CD4-positive, CD25-positive, alpha-beta regulatory T cell (primary cell): ENCODE measurements around the gene PSG2. TPM values are rescaled to one million over a fixed set of nuclear protein-coding genes. Genes with fewer than 3 reads are reported as not detected.
"Not testable (repeated sequence)": the region's sequence is repeated elsewhere in the genome, so short reads cannot be mapped to it uniquely, and the experiment has no call there.

Experiments
- ATAC-seq, 2 donors: fragments of 150-1000 bp; cut with Tn5 transposase; one replicate each; pipeline ENCODE4 v1.10.0; 2021; ENCODE audit warnings: low read depth in 2 of 2, moderate number of reproducible peaks in 2 of 2, moderate library complexity in 1 of 2
- DNase-seq, 3 donors: peaks; one replicate each; pipeline versions ENCODE4 v3.0.0 to v3.0.0-alpha.2; 2012 to 2022; ENCODE audit warnings: mixed read lengths in 1 of 3
- H3K27ac ChIP-seq: one replicate; pipeline ENCODE4 v1.7.0; 2013; ENCODE audit warnings: mild to moderate bottlenecking, low read length; ENCODE audit not compliant: insufficient read depth, poor library complexity, severe bottlenecking
- H3K27me3 ChIP-seq: one replicate; pipeline ENCODE4 v1.7.0; 2013; ENCODE audit warnings: low read length; ENCODE audit not compliant: control insufficient read depth, insufficient read depth
- H3K36me3 ChIP-seq: one replicate; pipeline ENCODE4 v1.7.0; 2013; ENCODE audit warnings: mild to moderate bottlenecking, low read length, moderate library complexity; ENCODE audit not compliant: control insufficient read depth, insufficient read depth
- H3K4me1 ChIP-seq: 2 replicates; pipeline ENCODE4 v1.7.0; 2013; ENCODE audit warnings: mild to moderate bottlenecking, low read length; ENCODE audit not compliant: insufficient read depth, control insufficient read depth, poor library complexity, severe bottlenecking
- H3K4me3 ChIP-seq: one replicate; pipeline ENCODE4 v1.7.0; 2013; ENCODE audit warnings: low read depth, mild to moderate bottlenecking, low read length, moderate library complexity
- H3K9me3 ChIP-seq, 2 experiments: 1 replicate in 1 of 2; 2 replicates in 1 of 2; pipeline ENCODE4 v1.7.0; 2013; ENCODE audit warnings: low read length in 2 of 2, mild to moderate bottlenecking in 1 of 2, moderate library complexity in 1 of 2; ENCODE audit not compliant: control insufficient read depth in 2 of 2
- H3K27ac Mint-ChIP-seq, 3 donors: one replicate each; pipeline ENCODE4 v1.8.0; 2020 to 2022; ENCODE audit warnings: mild to moderate bottlenecking in 3 of 3, mixed read lengths in 3 of 3, moderate library complexity in 2 of 3
- H3K27me3 Mint-ChIP-seq: one replicate; pipeline ENCODE4 v1.8.0; 2022; ENCODE audit warnings: mild to moderate bottlenecking, mixed read lengths
- H3K36me3 Mint-ChIP-seq: one replicate; pipeline ENCODE4 v1.8.0; 2020; ENCODE audit warnings: mixed read lengths
- H3K4me1 Mint-ChIP-seq, 4 donors: one replicate each; pipeline ENCODE4 v1.8.0; 2020 to 2022; ENCODE audit warnings: mixed read lengths in 4 of 4, mild to moderate bottlenecking in 1 of 4
- H3K4me3 Mint-ChIP-seq, 4 donors: one replicate each; pipeline ENCODE4 v1.8.0; 2020 to 2022; ENCODE audit warnings: mild to moderate bottlenecking in 4 of 4, mixed read lengths in 4 of 4, moderate library complexity in 3 of 4
- H3K9me3 Mint-ChIP-seq, 7 donors: one replicate each; pipeline ENCODE4 v1.8.0; 2020 to 2022; ENCODE audit warnings: mixed read lengths in 7 of 7, mild to moderate bottlenecking in 3 of 7, moderate library complexity in 2 of 7
- polyA plus RNA-seq, 4 donors: library from polyadenylated mRNA; unstranded; fragments of 300-500 nt; fragmentation: Illumina TruSeq; gene quantifications; one replicate each; pipeline ENCODE4 v1.2.3, GENCODE V29; 2021
- total RNA-seq: library from RNA; stranded (reverse); gene quantifications from one replicate; pipeline ENCODE4 v1.2.3, GENCODE V29; 2022

Gene PSG2
- total and polyA plus RNA-seq, 5 donors from 2014 or later, result 0.27 TPM; not detected in 4

DNA sequence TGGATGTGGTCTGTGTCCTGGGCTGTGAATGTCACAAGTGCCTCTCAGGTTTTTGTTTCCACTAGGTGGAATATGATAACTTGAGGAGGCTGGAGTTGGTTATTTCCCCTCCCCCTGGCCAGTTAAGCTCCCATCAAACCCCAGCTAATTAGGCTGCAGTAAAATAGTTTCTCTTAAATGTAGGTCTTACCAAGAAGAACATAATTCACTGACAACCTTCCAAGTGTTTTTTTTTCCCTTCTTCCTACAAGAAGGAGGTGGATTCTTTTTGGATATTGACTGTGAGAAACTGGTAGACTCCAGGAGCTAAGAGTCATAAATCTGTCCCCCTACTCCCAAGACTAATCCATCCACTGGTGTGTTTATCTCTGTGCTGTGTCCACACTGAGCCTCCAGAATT, 15.9 kb upstream of the PSG2 start:
- H3K36me3 ChIP-seq, H3K27me3 ChIP-seq, DNase-seq, H3K4me3 ChIP-seq, H3K36me3 Mint-ChIP-seq, H3K4me1 ChIP-seq, ATAC-seq, H3K4me3 Mint-ChIP-seq, H3K27ac Mint-ChIP-seq, H3K9me3 ChIP-seq, H3K4me1 Mint-ChIP-seq, H3K27ac ChIP-seq: not testable (repeated sequence)
- H3K9me3 Mint-ChIP-seq, result peaks cover 0 to 13% (median 4%) of the 10 kb centered on the region in 7 donors
- peaks cover 13% of the 10 kb centered on the region for H3K27me3 Mint-ChIP-seq

DNA sequence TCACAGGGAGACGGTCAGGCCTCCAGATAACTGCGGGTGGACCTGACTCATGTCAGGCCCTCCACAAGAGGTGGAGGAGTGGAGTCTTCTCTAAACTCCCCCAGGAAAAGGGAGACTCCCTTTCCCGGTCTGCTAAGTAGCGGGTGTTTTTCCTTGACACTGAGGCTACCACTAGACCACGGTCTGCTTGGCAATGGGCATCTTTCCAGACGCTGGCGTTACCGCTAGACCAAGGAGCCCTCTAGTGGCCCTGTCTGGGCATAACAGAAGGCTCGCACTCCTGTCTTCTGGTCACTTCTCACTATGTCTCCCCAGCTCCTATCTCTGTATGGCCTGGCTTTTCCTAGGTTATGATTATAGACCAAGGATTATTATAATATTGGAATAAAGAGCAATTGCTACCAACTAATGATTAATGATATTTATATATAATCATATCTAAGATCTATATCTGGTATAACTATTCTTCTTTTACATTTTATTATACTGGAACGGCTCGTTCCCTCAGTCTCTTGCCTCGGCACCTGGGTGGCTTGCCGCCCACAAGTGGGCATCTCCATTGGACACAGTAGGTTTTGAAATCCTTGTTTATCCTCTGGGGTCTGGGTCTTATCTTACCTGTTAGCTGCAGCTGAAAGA, 5.3 kb upstream of the PSG2 start:
- peak overlapping the region in 1 of 3 donors; percentile 41 for H3K27ac Mint-ChIP-seq
- H3K27me3 Mint-ChIP-seq, H3K36me3 ChIP-seq, H3K4me1 Mint-ChIP-seq, H3K4me1 ChIP-seq, ATAC-seq, H3K27me3 ChIP-seq, H3K27ac ChIP-seq, H3K4me3 Mint-ChIP-seq, H3K9me3 ChIP-seq, H3K9me3 Mint-ChIP-seq, DNase-seq, H3K4me3 ChIP-seq, H3K36me3 Mint-ChIP-seq: not testable (repeated sequence)

DNA sequence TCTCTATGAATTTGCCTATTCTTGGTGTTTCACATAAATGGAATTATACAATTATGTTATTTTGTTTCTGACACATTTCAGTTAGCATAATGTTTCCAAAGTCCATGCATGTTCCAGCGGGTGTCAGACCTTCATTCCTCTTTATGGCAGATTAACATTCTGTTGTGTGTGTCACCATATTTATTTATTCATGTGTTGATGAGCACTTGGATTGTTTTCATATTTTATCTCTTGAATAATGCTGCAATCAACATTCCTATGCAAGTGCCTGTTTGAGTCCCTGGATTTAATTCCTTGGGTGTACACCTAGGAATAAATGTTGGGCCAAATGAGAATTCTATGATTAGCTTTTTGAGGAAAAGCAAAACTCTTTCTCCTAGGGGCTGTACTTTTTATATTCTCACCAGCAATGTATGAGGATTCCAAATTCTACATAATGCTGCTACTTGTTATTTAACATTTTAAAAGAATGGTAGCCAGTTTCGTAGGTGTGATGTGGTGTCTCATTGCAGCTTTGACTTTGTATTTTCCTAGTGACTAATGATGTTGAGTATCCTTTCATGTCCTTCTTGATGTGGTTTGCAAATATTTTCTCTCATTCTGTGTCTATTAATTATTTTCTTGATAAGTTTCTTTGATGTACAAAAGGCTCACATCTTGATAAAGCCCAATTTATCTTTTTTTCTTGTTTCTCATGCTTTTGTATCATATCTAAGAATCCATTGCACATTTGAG, 3.5 kb upstream of the PSG2 start:
- not testable (repeated sequence) for H3K9me3 ChIP-seq, DNase-seq, H3K27me3 ChIP-seq, H3K4me3 Mint-ChIP-seq, H3K9me3 Mint-ChIP-seq, H3K4me1 Mint-ChIP-seq, H3K36me3 Mint-ChIP-seq, H3K4me3 ChIP-seq, H3K27me3 Mint-ChIP-seq, H3K4me1 ChIP-seq, H3K27ac Mint-ChIP-seq, H3K27ac ChIP-seq, ATAC-seq, H3K36me3 ChIP-seq

DNA sequence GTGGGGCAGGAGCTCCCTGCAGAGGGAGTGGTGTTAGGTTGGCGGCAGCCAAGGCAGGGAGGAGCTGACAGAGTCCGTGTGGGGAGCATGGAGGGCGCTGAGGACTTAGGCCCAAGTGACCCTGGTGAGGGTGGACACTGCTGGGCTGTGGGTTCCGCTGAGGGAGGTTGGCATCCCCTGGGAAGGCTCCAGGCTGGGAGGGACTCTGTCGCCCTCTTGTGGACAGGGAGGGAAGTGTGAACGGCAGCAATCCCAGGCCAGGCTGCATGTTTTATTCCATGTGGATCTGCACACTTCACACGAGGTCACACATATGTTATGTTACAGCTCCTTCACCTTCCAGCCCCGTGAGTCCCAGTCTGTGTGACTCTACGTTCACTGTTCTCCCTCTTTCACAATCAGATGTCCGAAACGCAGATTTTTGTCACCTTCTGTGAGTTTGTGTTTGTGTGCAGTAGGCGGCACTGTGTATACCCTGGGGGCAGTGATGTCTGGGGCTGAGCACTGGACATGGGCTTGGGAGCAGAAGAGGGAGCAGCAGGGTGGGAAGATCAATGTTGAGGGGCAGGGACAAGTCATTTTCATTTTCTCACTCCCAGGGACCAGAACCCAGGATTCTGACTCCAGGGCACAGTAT, 1.8 kb upstream of the PSG2 start:
- ATAC-seq, H3K27ac ChIP-seq, H3K9me3 ChIP-seq, H3K27ac Mint-ChIP-seq, H3K4me3 Mint-ChIP-seq, H3K4me3 ChIP-seq, H3K4me1 ChIP-seq, H3K4me1 Mint-ChIP-seq, H3K36me3 Mint-ChIP-seq, H3K36me3 ChIP-seq, H3K27me3 ChIP-seq, DNase-seq, H3K9me3 Mint-ChIP-seq, H3K27me3 Mint-ChIP-seq: not testable (repeated sequence)

DNA sequence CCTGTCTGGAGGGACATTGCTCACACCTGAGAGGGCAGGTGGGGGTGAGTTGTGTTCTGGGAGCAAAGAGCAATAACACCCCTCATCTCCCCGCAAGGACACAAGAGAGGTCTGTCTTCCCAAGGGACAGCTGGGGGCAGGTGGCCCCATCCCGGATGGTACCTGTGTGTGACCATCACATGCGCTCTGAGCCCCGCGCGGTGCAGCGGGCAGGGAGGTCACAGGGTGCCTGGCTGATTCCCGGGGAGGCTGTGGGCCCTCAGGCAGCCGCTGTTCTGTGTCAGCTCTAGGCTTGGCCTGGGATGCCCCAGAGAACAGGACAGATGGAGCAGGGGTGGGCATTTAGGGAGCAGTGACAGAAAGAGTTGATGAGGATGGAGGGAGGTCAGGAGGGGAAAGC, 1.2 kb upstream of the PSG2 start:
- not testable (repeated sequence) for H3K4me1 Mint-ChIP-seq, H3K9me3 ChIP-seq, H3K27me3 ChIP-seq, H3K27ac Mint-ChIP-seq, ATAC-seq, H3K4me1 ChIP-seq, DNase-seq, H3K4me3 Mint-ChIP-seq, H3K27me3 Mint-ChIP-seq, H3K27ac ChIP-seq, H3K9me3 Mint-ChIP-seq, H3K36me3 Mint-ChIP-seq, H3K4me3 ChIP-seq, H3K36me3 ChIP-seq

DNA sequence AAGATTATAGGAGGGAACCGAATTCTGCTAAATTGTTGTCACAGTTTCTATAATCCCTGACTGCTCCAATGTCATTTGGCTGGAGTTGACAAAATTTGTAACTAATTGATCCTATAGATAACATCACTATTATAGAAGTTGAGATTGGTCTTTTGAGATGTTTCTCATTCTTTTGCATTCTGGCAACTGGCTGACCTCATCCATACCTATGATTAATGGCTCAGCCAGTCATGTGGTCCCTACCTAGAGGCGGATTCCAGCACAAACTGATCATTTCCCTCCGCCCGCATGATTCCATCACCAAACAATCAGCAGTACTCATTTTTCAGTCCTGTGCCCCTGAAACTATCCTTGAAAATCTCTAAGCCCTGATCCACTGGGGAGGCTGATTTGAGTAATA, 4.2 kb downstream of the PSG2 start:
- Histone ChIP-seq H3K9me3 (no peaks in the 10 kb centered on the region), H3K27me3 (no peaks in the 10 kb centered on the region), H3K4me3 (no peak overlapping the region), H3K4me1 (no peaks in the 10 kb centered on the region), H3K36me3 (no peaks in the 10 kb centered on the region), H3K27ac (no peak overlapping the region)
- no peak for ATAC-seq
- no peaks in the 10 kb centered on the region for H3K27me3 Mint-ChIP-seq
- DNase-seq, result no peak
- no peak overlapping the region for H3K4me3 Mint-ChIP-seq
- no peaks in the 10 kb centered on the region for H3K36me3 Mint-ChIP-seq
- no peak overlapping the region for H3K27ac Mint-ChIP-seq
- H3K9me3 Mint-ChIP-seq, result no peaks in the 10 kb centered on the region
- H3K4me1 Mint-ChIP-seq, result no peaks in the 10 kb centered on the region

DNA sequence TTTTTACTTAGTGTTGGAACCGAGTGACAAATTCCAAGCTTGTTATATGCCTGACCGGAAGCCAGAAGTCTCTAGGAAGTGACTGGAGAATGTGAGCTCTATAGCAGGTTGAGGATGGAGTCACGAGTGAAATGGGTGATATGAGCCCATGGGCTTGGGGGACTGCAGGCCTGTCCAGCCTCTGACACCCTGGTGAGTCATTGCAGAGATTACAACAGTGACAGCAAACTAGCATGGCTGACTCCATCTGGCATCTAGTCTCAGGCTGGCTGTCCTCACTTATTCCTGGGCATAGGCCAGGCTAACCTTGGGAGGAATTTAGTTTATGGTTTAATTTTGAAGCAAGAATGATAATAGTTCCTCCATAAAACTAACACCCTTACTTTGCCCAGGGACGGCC, 4.6 kb downstream of the PSG2 start:
- not testable (repeated sequence) for H3K27me3 ChIP-seq, DNase-seq, H3K4me3 ChIP-seq, ATAC-seq, H3K4me3 Mint-ChIP-seq, H3K27ac ChIP-seq, H3K27ac Mint-ChIP-seq, H3K9me3 Mint-ChIP-seq, H3K4me1 ChIP-seq, H3K36me3 ChIP-seq, H3K9me3 ChIP-seq, H3K4me1 Mint-ChIP-seq, H3K36me3 Mint-ChIP-seq, H3K27me3 Mint-ChIP-seq

DNA sequence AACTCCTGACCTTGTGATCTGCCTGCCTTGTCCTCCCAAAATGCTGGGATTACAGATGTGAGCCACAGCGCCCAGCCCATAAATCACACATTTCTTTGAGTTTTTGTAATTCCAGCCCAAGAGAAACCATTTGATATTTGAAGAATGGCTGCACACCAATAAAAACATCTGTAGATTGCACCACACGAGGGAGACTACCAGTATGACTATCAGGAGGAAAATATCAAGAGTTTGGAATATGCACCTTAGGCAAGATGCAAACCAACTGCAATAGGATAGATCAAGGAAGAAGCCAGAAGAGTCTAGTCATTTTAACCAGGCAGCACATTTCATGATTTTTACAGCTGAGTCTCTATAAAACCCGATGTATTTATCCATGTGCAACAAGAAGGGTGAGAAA, 20.1 kb downstream of the PSG2 start:
- H3K36me3 Mint-ChIP-seq, H3K27ac ChIP-seq, H3K27ac Mint-ChIP-seq, ATAC-seq, H3K4me1 ChIP-seq, DNase-seq, H3K36me3 ChIP-seq, H3K4me3 ChIP-seq, H3K9me3 ChIP-seq, H3K9me3 Mint-ChIP-seq, H3K4me3 Mint-ChIP-seq, H3K4me1 Mint-ChIP-seq, H3K27me3 ChIP-seq: not testable (repeated sequence)
- H3K27me3 Mint-ChIP-seq, result peaks cover 10% of the 10 kb centered on the region
